ENCODE measurements around the gene ZNF367.
"Not testable (repeated sequence)": the region's sequence is repeated elsewhere in the genome, so short reads cannot be mapped to it uniquely, and the experiment has no call there.

The ZNF367 gene

GRCh38 chr9:96361668-96362067 is 56.5 kb downstream of the ZNF367 start:
- no peak for DNase-seq (ENCODE audit: low read depth)

GRCh38 chr9:96360976-96361375 is 57.2 kb downstream of the ZNF367 start:
- DNase-seq (ENCODE audit: low read depth) = no peak

- not testable (repeated sequence) for DNase-seq (ENCODE audit: low read depth)
Observed at GRCh38 chr9:96360523-96360922, 57.6 kb downstream of the ZNF367 start.

GRCh38 chr9:96350866-96351265 is 67.3 kb downstream of the ZNF367 start:
- DNase-seq (ENCODE audit: low read depth) = no peak

DNA sequence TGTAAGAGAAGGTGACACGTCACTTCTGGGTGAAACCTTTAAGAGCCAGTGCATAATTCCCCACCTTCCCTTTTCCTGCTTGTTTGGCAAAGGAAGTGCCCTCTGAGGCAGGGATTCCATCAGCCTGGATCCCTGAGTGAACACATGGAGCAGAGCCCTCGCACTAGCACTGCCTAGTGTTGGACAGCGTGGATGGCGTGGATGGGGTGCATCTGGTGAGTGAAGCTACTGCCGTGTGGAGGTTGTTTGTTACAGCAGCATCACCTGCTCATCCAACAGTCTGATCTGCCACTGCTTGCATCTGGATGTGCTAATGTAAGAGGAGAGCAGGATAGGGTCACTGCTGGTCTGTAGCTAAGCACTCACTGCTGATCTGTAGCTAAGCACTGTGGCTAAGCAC is 69.9 kb downstream of the ZNF367 start:
- DNase-seq (ENCODE audit: low read depth) = no peak

DNA sequence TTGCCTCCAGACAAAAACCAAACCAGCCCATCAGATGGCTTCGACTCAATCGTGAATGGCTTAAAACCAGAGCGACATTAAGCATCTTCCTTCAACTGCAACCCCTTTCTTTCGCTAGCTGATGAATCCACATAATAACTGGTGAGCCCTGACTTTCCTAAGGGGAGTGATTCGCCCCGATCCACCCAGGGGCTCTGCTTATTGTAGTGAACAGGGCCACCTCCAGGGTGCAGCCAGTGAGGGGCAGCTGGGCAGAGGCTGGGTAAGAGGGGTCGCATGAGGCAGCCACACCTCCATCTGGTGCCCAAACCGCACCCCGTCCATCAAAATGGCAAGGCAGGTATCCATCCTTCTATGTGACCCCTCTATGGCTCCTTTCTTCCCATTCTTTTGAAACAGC is 72.6 kb downstream of the ZNF367 start:
- DNase-seq (ENCODE audit: low read depth) = no peak

- no peak for DNase-seq (ENCODE audit: low read depth)
Observed at GRCh38 chr9:96344458-96345180, 73.6 kb downstream of the ZNF367 start.

DNA sequence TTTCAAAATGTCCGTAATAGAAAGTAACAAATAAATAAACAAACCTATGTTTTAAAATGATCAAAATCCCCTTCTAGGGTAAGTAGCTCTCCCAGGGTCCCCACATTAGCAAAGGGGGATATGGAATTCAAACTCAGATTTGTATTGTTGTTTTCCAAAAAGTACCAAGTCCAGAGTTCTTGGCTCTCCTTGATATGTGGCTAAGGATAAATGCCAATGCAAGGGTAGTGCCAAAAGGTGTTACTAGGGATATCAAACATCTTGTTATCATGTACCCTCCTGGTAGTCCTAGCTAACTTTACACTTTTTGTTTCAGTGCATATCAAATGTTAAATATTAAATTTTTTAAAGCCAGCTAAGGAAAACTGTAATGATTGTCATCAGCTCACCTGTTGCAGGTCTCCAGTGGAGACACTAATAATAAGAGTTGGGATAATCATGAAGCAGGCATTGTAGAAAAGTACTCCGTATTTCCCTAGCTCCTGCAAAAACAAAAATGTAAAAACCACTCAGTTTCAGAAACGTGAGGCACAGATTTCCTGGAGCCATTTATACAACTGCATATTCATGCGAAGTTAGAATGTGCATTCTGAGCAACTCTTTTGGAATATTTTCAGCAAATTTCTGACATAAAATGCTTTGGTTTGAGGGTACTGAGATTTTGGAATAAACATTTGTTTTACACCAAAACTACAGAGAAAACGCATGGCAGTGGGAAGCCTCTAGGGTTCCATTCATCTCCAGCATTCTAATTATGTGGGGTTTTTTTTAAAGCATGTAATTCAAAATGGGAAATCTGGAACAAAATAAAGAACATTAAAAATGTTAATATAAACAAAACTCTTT is 74.4 kb downstream of the ZNF367 start:
- no peak for DNase-seq (ENCODE audit: low read depth)

GRCh38 chr9:96342571-96343245 is 75.5 kb downstream of the ZNF367 start:
- no peak for DNase-seq (ENCODE audit: low read depth)

DNA sequence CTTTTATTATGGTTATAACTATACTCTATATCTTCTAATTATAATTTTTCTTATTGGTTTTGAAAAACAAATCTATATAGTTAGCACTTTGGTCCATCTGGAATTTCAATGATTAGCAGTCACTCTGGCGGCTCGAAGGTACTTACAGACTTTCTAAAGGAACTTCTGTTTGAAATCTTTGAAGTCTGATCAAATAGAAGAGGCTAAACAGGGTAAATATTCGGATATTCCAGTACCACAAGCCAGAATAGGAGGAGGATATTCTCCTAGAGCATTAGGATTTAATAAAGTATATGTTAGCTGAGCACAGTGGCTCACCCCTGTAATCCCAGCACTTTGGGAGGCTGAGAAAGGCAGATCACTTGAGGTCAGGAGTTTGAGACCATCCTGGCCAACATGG is 77.5 kb downstream of the ZNF367 start:
- no peak for DNase-seq (ENCODE audit: low read depth)

- no peak for DNase-seq (ENCODE audit: low read depth)
Observed at GRCh38 chr9:96338299-96338698, 79.9 kb downstream of the ZNF367 start.
